ENCODE measurements around the gene CATSPERZ. TPM values are rescaled to one million over a fixed set of nuclear protein-coding genes. Genes with fewer than 3 reads are reported as not detected.
A peak's percentile ranks its signal among the peaks of the same experiment; 100 is the strongest.

The CATSPERZ gene
- total and polyA plus RNA-seq, 9 of the 15 experiments (the other 6 are each of a cell fraction or from before 2014, with no cell fraction given), result 0.86 to 8.5 (median 3.5) TPM

DNA sequence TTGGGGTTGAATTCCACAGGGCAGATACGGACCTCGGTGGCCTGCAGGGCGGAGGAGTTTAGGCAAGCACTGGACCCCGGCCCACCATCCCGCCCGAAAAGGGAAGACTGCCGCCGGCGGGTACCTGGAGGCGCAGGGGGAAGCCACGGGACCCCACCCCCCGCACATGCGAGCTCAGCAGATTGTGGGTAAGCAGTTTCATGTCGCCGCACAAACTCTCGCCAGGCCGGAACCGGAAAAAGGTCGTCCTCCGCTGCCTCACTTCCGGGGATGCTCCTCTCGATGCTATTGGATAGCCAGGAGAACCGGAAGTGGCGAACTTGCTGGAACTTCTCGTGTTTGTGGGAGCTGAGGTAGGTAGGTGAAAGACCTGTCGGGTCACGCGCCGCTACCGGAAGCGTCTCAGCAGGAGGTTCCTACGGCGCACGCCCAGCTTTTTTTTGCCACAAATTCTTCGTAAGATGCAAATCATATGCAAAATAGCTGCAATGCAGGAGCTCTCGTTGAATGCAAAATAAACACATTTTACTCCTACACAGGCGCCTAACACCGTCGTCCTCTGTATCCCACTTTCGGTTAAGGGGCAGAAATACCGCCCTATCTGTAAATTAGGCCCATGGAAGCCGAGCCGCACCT, 17.3 kb downstream of the CATSPERZ start, which contains the start of gene TRMT112 (continued):
- TF ChIP-seq, protein P1, sequence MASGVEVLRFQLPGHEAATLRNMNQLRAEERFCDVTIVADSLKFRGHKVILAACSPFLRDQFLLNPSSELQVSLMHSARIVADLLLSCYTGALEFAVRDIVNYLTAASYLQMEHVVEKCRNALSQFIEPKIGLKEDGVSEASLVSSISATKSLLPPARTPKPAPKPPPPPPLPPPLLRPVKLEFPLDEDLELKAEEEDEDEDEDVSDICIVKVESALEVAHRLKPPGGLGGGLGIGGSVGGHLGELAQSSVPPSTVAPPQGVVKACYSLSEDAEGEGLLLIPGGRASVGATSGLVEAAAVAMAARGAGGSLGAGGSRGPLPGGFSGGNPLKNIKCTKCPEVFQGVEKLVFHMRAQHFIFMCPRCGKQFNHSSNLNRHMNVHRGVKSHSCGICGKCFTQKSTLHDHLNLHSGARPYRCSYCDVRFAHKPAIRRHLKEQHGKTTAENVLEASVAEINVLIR (CRISPR knock-in tag; IDR thresholded peaks at IDR 0.05), result peak; percentile 30; the same call in 1 of the 2 replicates
- no peak for TF ChIP-seq PHF21A (IDR thresholded peaks at IDR 0.05; ENCODE audit: borderline replicate concordance, low read depth)
- TF ChIP-seq, protein P2, sequence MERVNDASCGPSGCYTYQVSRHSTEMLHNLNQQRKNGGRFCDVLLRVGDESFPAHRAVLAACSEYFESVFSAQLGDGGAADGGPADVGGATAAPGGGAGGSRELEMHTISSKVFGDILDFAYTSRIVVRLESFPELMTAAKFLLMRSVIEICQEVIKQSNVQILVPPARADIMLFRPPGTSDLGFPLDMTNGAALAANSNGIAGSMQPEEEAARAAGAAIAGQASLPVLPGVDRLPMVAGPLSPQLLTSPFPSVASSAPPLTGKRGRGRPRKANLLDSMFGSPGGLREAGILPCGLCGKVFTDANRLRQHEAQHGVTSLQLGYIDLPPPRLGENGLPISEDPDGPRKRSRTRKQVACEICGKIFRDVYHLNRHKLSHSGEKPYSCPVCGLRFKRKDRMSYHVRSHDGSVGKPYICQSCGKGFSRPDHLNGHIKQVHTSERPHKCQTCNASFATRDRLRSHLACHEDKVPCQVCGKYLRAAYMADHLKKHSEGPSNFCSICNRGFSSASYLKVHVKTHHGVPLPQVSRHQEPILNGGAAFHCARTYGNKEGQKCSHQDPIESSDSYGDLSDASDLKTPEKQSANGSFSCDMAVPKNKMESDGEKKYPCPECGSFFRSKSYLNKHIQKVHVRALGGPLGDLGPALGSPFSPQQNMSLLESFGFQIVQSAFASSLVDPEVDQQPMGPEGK (CRISPR knock-in tag; IDR thresholded peaks at IDR 0.05; ENCODE audit: borderline replicate concordance), result no peak
- TF ChIP-seq NR2C1 (IDR thresholded peaks at IDR 0.05), result peak; percentile 72
- peak; percentile 45 for TF ChIP-seq NR2C1 (tag; IDR thresholded peaks at IDR 0.05)
- TF ChIP-seq NR4A1 (CRISPR knock-in tag; IDR thresholded peaks at IDR 0.05), result no peak
- TF ChIP-seq NR4A1 (tag; IDR thresholded peaks at IDR 0.05), result no peak
- TF ChIP-seq, protein P3, sequence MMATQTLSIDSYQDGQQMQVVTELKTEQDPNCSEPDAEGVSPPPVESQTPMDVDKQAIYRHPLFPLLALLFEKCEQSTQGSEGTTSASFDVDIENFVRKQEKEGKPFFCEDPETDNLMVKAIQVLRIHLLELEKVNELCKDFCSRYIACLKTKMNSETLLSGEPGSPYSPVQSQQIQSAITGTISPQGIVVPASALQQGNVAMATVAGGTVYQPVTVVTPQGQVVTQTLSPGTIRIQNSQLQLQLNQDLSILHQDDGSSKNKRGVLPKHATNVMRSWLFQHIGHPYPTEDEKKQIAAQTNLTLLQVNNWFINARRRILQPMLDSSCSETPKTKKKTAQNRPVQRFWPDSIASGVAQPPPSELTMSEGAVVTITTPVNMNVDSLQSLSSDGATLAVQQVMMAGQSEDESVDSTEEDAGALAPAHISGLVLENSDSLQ (IDR thresholded peaks at IDR 0.05), result peak; percentile 72
- peak; percentile 53; the same call in 1 of the 2 replicates for TF ChIP-seq PML (IDR thresholded peaks at IDR 0.05; ENCODE audit: low read length)
- TF ChIP-seq ZNF143 (CRISPR knock-in tag; IDR thresholded peaks at IDR 0.05), result peak; percentile 52; the same call in 1 of the 2 replicates
- peak; percentile 71 for TF ChIP-seq MAFK (IDR thresholded peaks at IDR 0.05; ENCODE audit: low read length)
- peak in 1 of 2 experiments; percentile 24; a peak in 1 of 4 replicates for TF ChIP-seq ETV6 (IDR thresholded peaks at IDR 0.05; ENCODE audit: borderline replicate concordance in 1 of 2, low read depth in 2 of 2, low read length in 1 of 2)
- TF ChIP-seq ETV6 (CRISPR knock-in tag; IDR thresholded peaks at IDR 0.05; ENCODE audit: borderline replicate concordance), result no peak
- TF ChIP-seq, protein P4, sequence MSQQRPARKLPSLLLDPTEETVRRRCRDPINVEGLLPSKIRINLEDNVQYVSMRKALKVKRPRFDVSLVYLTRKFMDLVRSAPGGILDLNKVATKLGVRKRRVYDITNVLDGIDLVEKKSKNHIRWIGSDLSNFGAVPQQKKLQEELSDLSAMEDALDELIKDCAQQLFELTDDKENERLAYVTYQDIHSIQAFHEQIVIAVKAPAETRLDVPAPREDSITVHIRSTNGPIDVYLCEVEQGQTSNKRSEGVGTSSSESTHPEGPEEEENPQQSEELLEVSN (IDR thresholded peaks at IDR 0.05; ENCODE audit: borderline replicate concordance in 1 of 2, extremely low read depth in 1 of 2, insufficient read depth in 1 of 2, insufficient read length in 1 of 2, low read depth in 1 of 2, low read length in 1 of 2, poor library complexity in 1 of 2, severe bottlenecking in 1 of 2), result peak in 1 of 2 experiments; percentile 61
- peak; percentile 28; the same call in 1 of the 2 replicates for TF ChIP-seq CEBPG (CRISPR knock-in tag; IDR thresholded peaks at IDR 0.05)
- TF ChIP-seq CEBPG (tag; conservative IDR thresholded peaks at IDR 0.05 in 1 of 2, IDR thresholded peaks at IDR 0.05 in 1 of 2), result no peak
- TF ChIP-seq MECOM (CRISPR knock-in tag; IDR thresholded peaks at IDR 0.05), result no peak
- TF ChIP-seq HNRNPLL (IDR thresholded peaks at IDR 0.05; ENCODE audit: low read depth, low read length, poor library complexity, severe bottlenecking), result no peak
- TF ChIP-seq SIN3B (IDR thresholded peaks at IDR 0.05; ENCODE audit: low read depth), result peak; percentile 82; the same call in 1 of the 2 replicates
- TF ChIP-seq C11orf30 (IDR thresholded peaks at IDR 0.05; ENCODE audit: low read depth), result peak; percentile 97
- TF ChIP-seq KLF1 (tag; IDR thresholded peaks at IDR 0.05), result 0 out of 2 replicates have a peak, but pooled peaks have one; percentile 12
